ENCODE results near the gene GPR62.
A peak's percentile ranks its signal among the peaks of the same experiment; 100 is the strongest.
"Not testable (repeated sequence)": the region's sequence is repeated elsewhere in the genome, so short reads cannot be mapped to it uniquely, and the experiment has no call there.

Gene GPR62

DNA sequence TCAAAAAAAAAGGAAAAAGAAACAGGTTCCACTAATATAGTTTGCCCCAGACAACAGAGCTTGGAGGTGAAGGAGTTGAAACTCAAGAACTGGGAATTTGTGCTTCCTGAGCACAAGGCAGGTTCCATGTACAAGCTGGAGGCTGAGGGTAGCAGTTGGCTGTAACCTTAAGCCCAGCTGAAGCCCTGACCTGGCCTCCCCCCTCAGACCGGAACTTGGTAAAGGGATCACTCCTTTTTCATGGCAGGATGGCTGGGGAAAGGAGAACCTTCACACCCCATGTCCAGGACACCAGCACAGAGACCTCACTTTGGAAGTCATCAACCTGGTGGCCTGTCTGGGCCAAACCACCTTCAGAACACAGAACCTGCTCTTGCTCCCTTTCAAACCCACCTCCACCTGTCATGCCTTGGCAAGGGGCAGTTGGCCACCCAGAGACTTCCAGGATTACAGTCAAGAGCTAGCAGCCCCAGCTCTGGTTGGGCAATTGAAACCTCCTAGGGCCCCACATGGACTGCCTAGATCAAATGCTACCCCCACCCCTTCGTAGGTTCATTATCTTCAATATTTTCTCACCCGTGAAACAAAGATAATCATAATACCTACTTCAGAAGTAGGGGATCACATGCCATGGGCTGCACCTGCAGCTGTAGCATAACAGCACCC lies 37.0 kb downstream of the GPR62 start:
- DNase-seq = no peak

DNA sequence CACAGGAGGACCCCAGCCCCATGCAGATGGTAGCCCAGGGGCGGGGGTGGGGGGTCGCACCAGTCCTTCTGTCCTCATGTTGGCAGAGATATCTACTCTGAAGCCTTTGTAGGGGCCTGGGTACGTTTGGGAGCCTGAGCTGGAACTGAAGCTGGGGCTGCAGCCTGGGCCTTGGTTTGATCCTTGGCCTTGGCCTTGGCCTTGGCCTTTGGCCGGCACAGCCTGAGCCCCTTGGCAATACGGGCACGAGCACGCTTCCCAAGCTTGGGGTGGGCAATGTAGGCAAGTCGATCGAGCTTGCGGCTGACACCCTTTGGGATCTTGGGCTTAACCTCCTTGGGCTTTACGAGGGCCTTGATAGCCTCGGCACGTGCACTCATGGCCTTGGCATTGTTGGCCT lies 38.5 kb downstream of the GPR62 start:
- DNase-seq = not testable (repeated sequence)

DNA sequence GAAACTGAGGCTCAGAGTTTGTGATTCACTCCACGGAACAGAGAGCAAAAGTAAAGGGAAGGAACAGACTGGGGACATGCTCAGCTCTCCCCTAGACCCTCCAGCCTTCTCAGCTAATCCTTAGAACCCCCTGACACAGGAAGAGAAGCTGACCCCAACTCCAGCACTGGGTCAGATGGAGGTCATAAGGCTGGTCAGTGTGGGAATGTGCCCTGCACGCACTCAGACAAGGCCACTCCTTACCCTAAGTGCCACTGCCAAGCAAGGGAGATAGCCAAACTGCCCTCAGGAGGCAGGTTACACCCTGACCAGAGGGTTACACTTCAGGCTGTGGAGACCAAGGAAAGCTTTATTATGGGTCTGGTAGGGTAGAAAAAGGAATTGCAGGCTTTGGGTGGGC lies 39.3 kb downstream of the GPR62 start:
- no peak for DNase-seq

DNA sequence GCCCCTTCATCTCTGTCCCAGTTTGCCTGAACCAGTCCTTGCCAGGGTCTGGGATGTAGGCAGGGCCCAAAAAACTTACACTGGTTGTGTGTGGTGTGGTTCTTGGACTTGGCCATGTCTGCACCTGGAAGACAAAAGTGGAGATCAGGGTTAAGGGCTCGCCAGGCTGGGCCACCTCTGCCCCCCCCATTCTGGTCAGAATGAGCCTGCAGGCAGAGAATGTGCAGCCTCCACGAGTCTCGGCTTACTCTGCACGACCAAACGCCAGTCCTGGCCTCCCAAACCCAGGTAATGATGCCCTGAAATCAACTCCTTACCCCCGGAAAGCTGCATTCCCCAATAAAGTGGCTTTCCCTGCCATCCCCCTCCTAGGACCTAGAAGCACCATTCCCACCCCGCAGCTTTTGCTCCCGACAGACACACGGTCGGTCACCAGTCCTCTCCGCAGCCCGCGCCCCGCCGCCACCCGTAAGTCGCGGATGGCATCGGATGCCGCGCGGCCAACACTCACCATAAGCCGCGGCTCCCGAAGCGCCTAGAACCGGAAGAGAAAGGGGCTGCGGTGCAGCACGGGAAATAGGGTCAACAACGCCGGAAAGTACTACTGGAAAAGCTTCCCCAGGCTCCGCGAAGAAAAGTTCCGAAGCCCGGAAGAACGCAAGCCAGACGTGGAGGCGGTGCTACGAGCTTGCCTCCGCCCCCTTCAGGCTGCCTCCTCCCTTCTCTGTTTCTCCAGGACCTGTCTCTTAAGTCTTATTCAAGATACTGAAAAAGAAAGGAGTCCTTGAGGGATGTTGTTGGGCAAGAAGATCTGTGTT lies 40.4 kb downstream of the GPR62 start, which contains the start of gene RPL29:
RPL29 (minus strand) TSS at position 550 of the 818 bp plus-strand sequence; CDS start at position 116, 434 bp downstream.
- peak; percentile 33 to 93 (median 81) for DNase-seq

DNA sequence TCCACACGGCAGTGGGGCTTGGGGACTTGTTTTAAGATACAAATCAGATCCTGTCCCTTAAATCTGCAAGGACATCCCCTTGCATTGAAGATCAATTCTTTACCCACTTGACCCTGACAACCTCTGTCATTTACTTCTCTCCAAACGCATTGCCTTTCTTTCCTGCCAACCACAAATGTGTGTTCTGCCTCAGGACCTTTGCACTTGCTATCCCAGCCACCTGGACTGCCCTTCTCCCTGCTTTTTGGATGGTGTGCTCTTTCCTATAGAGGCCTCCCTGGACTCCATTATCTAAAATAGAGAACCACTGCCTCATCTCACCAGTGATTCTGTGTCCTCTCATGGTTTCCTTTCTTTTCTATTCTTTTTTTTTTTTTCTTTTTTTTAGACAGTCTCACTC lies 42.0 kb downstream of the GPR62 start:
- no peak for DNase-seq

DNA sequence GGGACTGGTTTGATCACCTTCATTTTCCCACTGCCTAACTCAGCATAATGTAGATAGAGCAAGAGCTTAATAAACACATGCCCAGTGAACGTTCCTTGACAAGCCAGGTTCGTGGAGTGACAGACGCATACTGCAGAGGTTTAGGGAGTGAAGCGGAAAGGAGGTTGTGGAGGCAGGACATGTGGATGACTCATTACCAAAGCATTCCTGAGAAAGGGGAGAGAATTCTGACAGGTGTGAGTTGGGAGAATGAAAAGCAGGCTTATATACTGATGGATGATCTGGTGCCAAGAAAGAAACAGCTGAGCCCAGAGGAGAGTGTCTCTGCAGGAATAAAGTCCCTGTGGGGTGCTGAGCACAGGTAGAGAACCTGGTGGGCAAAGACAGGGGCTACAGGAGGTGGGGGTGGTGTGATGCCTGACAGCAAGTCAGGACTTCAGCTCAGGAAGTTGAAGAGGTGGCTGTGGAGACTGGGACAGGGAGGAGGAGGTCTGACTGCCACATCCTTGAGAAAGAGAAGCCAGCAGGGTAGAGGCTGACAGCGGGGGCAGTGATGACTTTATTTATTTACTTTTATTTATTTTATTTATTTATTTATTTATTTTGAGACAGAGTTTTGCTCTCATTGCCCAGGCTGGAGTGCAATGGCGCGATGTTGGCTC lies 42.9 kb downstream of the GPR62 start:
- no peak for DNase-seq

DNA sequence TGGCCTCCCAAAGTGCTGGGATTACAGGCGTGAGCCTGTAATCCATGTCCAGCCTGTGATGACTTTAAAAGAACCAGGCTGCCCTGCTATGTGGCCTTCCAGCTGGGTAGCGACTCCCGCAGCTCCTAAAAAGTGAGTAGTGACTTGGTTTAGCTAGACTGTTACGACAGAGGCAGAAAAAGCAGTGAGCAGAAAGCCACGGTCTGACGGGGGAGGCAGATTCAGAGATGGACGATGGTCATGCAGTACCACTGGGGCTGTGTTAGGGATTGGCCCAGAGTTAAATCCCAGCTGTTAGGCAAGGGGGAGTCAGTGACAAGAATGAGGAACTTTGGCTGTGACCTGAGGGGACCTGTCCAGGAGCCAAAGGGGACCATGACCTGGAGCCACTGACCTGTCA lies 43.6 kb downstream of the GPR62 start:
- DNase-seq = no peak

DNA sequence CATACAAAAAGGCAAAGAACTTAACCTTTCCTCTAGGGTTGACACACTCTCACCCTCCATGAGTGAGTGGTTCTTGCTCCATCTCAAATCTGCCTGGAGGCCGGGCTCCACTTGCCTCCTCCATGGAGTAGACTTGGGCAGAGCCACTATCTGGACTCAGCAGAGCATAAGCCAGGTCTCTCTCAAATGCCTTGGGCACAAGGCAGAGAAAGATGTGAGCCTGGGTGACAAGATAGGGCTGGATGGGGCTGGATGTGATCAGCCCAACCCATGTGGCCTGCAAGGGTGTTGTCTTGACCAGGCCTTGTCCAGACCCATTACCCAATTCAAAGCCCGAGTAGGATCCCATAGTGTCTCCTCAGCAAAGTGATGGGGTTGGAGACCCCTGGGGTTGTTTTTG lies 44.7 kb downstream of the GPR62 start:
- no peak for DNase-seq

DNA sequence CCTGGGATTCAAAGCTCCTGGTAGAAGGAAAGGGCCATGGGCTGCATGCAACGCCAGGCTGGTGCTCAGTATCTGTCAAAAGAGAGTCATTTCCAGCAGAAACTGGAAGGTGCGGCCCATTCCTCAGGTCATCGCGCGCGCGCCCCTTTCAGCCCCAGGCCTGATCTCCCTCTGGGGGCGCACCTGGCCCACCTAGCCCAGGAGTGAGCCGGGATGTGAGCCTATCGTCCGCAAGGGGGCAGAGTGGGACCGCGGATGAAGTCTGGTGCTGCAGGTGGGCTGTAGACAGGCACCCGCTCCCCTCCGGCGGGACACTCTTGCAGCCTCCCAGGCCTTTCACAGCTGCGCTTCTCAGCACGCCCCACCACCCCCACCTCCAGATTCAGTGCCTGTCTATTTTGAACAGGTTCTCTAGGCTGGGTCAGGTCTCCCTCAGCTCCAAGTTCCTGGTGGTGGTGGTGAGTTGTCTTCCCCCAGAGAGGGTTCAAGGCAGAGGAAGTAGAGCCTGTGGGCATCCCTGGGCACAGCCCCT lies 46.3 kb downstream of the GPR62 start:
- DNase-seq = peak in 46 of 51 donors; percentile 18 to 82 (median 48)

DNA sequence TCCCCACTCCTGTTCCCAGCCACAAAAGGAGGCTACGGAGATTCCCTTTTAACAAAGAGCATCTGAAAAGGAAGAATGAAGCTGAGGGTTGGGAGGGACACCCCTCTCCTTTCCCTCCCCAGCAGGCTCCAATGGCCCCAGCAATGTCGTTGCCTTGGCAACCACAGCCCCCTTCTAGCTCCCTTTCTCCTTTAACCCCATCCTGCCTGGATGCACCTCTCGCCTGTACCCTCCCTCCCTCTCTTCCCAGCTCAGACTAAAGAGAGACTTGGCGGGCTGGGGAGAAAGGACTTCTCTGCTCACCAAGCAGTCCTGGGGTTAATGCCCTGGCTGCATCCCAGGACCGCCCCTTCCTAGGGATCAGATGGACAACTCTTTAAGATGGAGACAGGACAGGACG lies 47.6 kb downstream of the GPR62 start:
- DNase-seq = no peak

DNA sequence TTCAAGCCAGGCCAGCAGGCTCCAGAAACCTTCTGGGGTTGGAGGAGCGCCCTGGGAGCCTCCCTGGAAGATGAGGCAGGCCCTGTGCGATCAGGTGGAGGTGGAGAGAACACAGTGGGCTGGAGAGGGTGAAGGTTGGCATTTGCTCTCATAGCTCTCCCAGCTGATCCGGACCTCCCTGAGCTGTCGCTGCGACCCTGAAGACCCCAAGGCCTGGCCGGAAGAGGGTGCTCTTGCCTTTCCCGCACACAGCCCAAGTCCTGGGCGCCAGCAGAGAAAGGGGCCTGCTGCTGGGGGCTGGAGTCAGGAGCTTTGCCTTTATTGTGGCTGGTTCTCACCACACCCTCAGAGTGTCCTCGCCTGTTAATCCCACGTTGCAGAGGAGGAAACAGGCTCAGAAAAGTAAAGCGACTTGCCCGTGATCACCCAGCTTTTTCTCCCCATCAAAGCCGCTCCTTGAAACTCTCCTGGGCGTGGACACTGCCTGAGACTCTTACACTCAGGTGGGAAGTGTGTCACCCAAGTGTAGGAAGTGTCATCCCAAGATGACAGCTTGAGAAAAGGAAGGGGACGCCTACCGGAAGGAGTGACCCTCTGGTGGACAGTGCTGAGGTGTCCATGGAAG lies 49.1 kb downstream of the GPR62 start:
- peak in 42 of 51 donors; percentile 11 to 82 (median 52) for DNase-seq

DNA sequence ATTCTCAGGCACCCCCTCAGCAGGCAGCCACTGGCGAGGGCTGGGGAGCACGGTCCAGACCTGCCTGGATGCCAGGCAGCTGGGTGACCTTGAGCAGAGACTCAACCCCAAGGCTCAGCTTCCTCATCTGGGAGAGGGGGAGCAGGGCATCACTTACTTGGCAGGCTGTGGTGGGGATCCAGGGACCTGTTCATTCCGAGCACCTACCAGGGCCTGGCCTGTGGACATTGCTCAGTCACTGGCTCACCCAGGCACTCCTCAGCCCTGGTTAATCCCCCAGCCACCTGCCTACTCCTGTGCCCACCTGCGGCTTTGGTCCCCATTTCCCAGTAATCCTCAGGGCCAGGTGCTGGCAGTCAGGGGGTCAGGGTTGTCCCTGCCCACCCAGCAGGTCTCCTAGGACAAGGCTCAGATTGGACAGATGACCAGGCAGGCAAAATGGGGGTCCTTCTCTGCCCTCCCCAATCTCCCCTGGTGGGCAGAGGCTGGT lies 49.8 kb downstream of the GPR62 start:
- no peak for DNase-seq

DNA sequence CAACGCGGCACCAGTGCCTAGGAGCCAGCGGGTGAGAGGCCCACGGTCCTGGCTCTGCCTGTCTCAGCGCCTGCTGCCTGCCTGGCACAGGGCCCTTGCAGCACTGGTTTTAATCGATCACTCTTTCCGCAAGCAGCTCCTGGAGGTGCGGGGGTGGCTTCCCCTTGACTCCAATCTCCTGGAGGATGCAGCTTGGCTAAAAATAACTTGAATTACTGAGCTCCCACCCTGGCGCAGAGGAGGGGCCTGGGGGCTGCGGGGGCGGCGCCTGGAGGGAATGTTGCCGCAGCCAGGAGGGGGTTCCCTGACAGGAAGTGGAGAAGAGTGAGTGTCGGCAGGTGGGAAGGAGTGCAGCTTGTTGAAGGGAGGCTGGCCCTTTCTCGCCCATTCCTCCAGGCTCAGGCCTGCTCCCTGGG lies 50.4 kb downstream of the GPR62 start:
- peak in 22 of 51 donors; percentile 11 to 61 (median 36) for DNase-seq

DNA sequence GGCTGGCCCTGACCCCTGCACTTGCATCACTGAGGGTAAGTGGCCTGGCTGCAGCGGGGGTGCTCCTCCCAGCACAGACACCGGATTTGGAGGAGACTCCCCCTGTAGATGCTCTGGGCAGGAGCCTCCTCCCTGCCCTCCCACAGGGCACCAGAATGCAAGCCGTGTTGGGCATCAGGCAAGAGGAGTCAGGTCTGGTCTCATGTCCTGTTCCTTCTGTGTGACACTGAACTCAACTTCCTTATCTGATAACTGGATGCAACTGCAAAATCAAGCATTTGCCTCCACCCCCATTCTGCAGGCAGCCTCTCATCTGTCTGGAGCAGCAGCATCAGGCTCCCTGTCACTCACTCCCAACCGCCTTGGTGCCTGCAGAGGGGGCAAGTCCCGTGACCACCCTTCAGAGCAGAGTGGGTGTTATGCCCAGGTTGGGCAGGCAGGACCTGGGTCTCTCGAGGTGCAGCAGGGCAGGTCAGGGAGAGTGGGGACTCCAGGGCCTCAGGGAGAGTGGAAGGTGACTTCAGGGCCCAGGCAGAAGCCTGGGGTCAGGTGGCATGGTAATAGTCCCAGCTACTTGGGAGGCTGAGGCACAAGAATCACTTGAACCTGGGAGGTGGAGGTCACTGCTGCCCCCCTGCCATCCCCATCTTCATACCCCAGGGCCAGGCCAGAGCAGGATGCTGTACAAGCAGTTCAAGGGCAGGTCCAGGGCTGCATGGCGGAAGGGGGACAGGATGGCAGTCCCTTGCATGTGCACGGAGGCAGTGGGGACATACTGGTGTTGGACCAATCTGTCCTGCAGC lies 51.0 kb downstream of the GPR62 start:
- peak in 1 of 51 donors; percentile 28 for DNase-seq

DNA sequence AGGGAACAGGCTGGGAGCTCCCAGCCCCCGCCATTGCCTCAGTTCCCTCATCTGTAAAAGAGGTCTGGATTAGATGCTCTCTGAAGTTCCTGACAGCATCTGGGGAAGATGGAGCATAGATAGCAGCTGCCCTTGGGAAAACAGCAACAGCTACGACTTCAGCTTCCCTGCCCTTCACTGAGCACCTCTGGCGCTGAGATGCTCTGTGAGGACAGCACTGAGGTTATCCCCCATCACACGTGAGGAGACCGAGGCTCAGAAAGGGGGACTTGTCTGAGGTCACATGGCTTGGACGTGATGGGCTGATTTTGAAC lies 51.6 kb downstream of the GPR62 start:
- no peak for DNase-seq
